Stimulated activated CD8-positive, alpha-beta memory T cell treated with anti-CD3 and anti-CD28 coated beads, Interleukin-7, amount 100 ng/mL, for 4 hours (primary cell): ENCODE measurements around the gene MADCAM1.

Source experiments
- DNase-seq, 2 donors: peaks; one replicate each; pipeline ENCODE4 v3.0.0-alpha.2; 2020; ENCODE audit warnings: low read depth in 2 of 2

The MADCAM1 gene

GRCh38 chr19:488505-489417 is 7.5 kb upstream of the MADCAM1 start:
- peak; percentile 84 to 94 for DNase-seq

GRCh38 chr19:489418-490196 is 6.7 kb upstream of the MADCAM1 start:
- no peak for DNase-seq

- DNase-seq, result no peak
These were observed 5.0 kb upstream of the MADCAM1 start for GRCh38 chr19:491146-491741.

- DNase-seq, result no peak
These were observed 4.2 kb upstream of the MADCAM1 start for GRCh38 chr19:492091-492531.

GRCh38 chr19:493391-494170 is 2.7 kb upstream of the MADCAM1 start:
- DNase-seq, result no peak

GRCh38 chr19:494171-495080 is 1.9 kb upstream of the MADCAM1 start:
- no peak for DNase-seq

GRCh38 chr19:495081-495401 is 1.2 kb upstream of the MADCAM1 start:
- DNase-seq, result no peak

GRCh38 chr19:495402-496111 is 729 bp upstream of the MADCAM1 start:
- no peak for DNase-seq

- no peak for DNase-seq
These were observed 700 bp downstream of the MADCAM1 start for GRCh38 chr19:496986-497385.

- no peak for DNase-seq
These were observed 1.2 kb downstream of the MADCAM1 start for GRCh38 chr19:497491-497868.

GRCh38 chr19:497869-498510 is 1.7 kb downstream of the MADCAM1 start:
- DNase-seq, result no peak

GRCh38 chr19:498511-498891 is 2.2 kb downstream of the MADCAM1 start:
- no peak for DNase-seq

- DNase-seq, result no peak
These were observed 2.8 kb downstream of the MADCAM1 start for GRCh38 chr19:498977-499623.

GRCh38 chr19:501646-502045 is 5.4 kb downstream of the MADCAM1 start:
- DNase-seq, result no peak

GRCh38 chr19:504616-505015 is 8.3 kb downstream of the MADCAM1 start:
- no peak for DNase-seq

GRCh38 chr19:506404-507285 is 10.4 kb downstream of the MADCAM1 start:
- peak; percentile 89 to 90 for DNase-seq

GRCh38 chr19:507286-508203 is 11.3 kb downstream of the MADCAM1 start, which contains the start of gene TPGS1:
TPGS1 (plus strand) TSS chr19:507497; CDS start chr19:507507, 10 bp downstream.
- peak; percentile 42 to 84 for DNase-seq
